Thyroid gland (tissue), 4 donors: ENCODE measurements around the gene DUSP10. TPM values are rescaled to one million over a fixed set of nuclear protein-coding genes. Genes with fewer than 3 reads are reported as not detected.

Source experiments
- DNase-seq, 2 donors: peaks; one replicate each; pipeline ENCODE4 v3.0.0-alpha.2; 2019
- H3K27ac ChIP-seq, 3 donors: fragments of 200-600 bp; sonication (generic); 1 replicate in 2 of 3; 2 replicates in 1 of 3; pipeline ENCODE4 v1.5.1; 2016 to 2019; ENCODE audit warnings: mild to moderate bottlenecking in 1 of 3, moderate library complexity in 1 of 3
- H3K27me3 ChIP-seq: fragments of 200-600 bp; sonication (generic); one replicate; pipeline ENCODE4 v1.5.1; 2019
- H3K36me3 ChIP-seq, 2 donors: fragments of 200-600 bp; sonication (generic); one replicate each; pipeline ENCODE4 v1.5.1; 2016 to 2019
- H3K4me1 ChIP-seq, 2 donors: fragments of 200-600 bp; sonication (generic); one replicate each; pipeline ENCODE4 v1.5.1; 2017 to 2019
- H3K4me3 ChIP-seq, 3 donors: fragments of 200-600 bp; sonication (generic); replicated peaks in 1 of 3; 1 replicate in 2 of 3; 2 replicates in 1 of 3; pipeline ENCODE4 v1.5.1; 2016; ENCODE audit warnings: mild to moderate bottlenecking in 1 of 3
- H3K9me3 ChIP-seq: fragments of 200-600 bp; sonication (generic); one replicate; pipeline ENCODE4 v1.5.1; 2017
- POLR2A ChIP-seq, 2 donors: fragments of 450-650 bp; IDR thresholded peaks; one replicate each; pipeline ENCODE4 v1.6.1; 2017; ENCODE audit warnings: antibody characterized with exemption in 2 of 2, mild to moderate bottlenecking in 2 of 2, moderate library complexity in 1 of 2
- WGBS, 2 donors: methylation state at CpG; one replicate each; pipeline ENCODE4 v1.1.5; 2017; 5-methylcytosine and 5-hydroxymethylcytosine counted together
- intact Hi-C: fragments of 100-400 bp; cut with DNase I; formaldehyde crosslinking; loops from one replicate; pipeline ENCODE4 v1.15.1; 2023
- total RNA-seq, 4 donors: library from RNA; depleted of rRNA; stranded (reverse); fragments of >200 nt; gene quantifications; one replicate each; pipeline ENCODE4 v1.2.3, GENCODE V29; 2016
- TF ChIP-seq, protein P1 (sequence below), 6 experiments: fragments of 200-600 bp in 3 of 6; fragments of 450-650 bp in 3 of 6; sonication (generic) in 3 of 6; IDR thresholded peaks; one replicate each; pipeline ENCODE4 v1.5.1; 2016 to 2019; ENCODE audit warnings: antibody characterized with exemption in 6 of 6, mild to moderate bottlenecking in 2 of 6, inconsistent platforms in 1 of 6, moderate library complexity in 1 of 6

DUSP10 gene
- total RNA-seq, 4 donors from 2014 or later: 7.2 to 13.8 (median 8.6) TPM

DNA sequence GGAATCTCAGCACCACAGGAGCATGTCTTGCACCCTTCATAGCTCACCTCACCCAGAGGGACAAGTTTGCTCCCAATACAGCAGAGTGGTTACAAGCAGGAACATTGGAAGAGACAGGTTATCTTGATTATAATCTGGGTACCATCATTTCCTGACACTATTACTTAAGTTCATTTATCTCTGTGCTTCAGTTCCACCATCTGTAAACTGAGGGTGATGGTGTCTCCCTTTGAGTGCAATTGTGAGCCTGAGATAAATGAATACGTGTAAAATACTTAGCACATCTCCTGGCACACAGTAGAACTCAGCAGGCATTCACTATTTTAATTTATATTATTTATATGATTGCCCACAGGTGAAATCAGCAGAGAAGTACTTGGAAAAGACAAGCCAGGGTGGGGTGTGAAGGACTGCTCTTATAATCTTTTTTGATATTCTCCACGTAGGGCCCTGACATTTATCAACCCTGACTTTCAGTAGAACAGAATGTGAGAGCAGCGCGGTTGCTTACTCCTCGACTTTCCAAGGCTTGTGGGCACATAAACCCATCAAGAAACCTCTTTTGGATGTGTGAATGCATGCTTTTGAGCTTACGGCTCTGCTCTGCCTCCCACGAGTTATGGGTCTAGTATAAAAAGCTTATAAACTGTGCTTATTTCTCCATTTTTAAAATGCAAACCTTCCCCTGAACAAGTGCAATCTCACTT is 34.9 kb downstream of the DUSP10 start:
- H3K27ac ChIP-seq: no peak overlapping the region
- H3K4me1 ChIP-seq: peaks cover 7 to 22% of the 10 kb centered on the region in 2 donors
- no peaks in the 10 kb centered on the region for H3K27me3 ChIP-seq
- H3K4me3 ChIP-seq: no peak overlapping the region
- peaks cover 0 to 4% of the 10 kb centered on the region in 2 donors for H3K36me3 ChIP-seq
- TF ChIP-seq POLR2A (IDR thresholded peaks at IDR 0.05): no peak
- TF ChIP-seq, protein P1, sequence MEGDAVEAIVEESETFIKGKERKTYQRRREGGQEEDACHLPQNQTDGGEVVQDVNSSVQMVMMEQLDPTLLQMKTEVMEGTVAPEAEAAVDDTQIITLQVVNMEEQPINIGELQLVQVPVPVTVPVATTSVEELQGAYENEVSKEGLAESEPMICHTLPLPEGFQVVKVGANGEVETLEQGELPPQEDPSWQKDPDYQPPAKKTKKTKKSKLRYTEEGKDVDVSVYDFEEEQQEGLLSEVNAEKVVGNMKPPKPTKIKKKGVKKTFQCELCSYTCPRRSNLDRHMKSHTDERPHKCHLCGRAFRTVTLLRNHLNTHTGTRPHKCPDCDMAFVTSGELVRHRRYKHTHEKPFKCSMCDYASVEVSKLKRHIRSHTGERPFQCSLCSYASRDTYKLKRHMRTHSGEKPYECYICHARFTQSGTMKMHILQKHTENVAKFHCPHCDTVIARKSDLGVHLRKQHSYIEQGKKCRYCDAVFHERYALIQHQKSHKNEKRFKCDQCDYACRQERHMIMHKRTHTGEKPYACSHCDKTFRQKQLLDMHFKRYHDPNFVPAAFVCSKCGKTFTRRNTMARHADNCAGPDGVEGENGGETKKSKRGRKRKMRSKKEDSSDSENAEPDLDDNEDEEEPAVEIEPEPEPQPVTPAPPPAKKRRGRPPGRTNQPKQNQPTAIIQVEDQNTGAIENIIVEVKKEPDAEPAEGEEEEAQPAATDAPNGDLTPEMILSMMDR (IDR thresholded peaks at IDR 0.05): no peak
- intact Hi-C loops: no loop called here
- DNase-seq: no peak
- WGBS, 2 donors: 92 to 93% methylated on average over 7 of the region's 7 CpGs
- no peaks in the 10 kb centered on the region for H3K9me3 ChIP-seq

DNA sequence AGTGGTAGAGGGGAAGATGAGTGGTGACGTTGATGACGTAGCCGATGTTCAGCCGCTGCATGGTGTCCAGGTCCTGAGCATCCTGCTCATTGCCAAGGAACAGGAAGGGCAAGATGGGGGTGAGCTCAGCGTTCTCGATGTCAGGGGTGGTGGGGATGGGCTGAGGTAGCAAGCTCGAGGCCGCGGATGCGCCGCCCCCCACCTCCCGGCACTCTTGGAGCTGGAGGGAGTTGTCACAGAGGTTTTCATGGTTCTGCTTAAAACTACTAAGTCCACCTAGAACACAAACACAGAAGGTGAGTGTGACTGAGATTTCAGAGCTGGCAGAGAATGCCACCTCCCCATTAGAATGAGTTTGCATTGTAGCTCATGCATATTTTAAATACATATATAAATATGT is 35.7 kb downstream of the DUSP10 start:
- Histone ChIP-seq H3K4me3 (no peak overlapping the region), H3K36me3 (peaks cover 0 to 4% of the 10 kb centered on the region in 2 donors), H3K4me1 (peaks cover 7 to 22% of the 10 kb centered on the region in 2 donors), H3K27ac (no peak overlapping the region), H3K9me3 (no peaks in the 10 kb centered on the region), H3K27me3 (no peaks in the 10 kb centered on the region)
- intact Hi-C loops: no loop called here
- DNase-seq: no peak
- TF ChIP-seq, protein P1 (IDR thresholded peaks at IDR 0.05): no peak
- no peak for TF ChIP-seq POLR2A (IDR thresholded peaks at IDR 0.05)
- WGBS, 2 donors: 95 to 98% methylated on average over 12 of the region's 12 CpGs

DNA sequence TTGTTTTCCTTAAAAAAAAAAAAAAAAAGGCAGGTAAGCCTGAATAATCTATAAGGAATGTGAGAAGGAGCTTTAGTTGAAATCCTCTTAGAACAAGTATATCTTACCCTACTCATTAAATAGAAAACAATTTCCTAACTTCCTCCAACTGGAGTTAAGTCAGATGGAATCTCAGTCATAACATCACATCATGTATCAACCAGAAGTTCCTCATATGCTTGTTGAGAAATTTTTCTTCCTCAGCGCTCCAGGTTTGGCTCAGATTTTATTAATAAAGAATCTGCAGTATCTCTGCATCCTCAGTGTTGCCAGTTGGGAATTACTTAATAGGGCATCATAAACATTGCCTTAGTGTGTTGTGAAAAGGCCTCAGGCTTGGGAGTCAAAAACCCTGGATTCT is 37.6 kb downstream of the DUSP10 start:
- 88 to 97% methylated on average over 1 of the region's 1 CpG for WGBS, 2 donors
- Histone ChIP-seq H3K27me3 (no peaks in the 10 kb centered on the region), H3K4me3 (no peak overlapping the region), H3K27ac (no peak overlapping the region), H3K36me3 (peaks cover 0 to 4% of the 10 kb centered on the region in 2 donors), H3K4me1 (peaks cover 7 to 19% of the 10 kb centered on the region in 2 donors), H3K9me3 (no peaks in the 10 kb centered on the region)
- no peak for DNase-seq
- TF ChIP-seq, protein P1 (IDR thresholded peaks at IDR 0.05): no peak
- TF ChIP-seq POLR2A (IDR thresholded peaks at IDR 0.05): no peak
- intact Hi-C loops: no loop called here

DNA sequence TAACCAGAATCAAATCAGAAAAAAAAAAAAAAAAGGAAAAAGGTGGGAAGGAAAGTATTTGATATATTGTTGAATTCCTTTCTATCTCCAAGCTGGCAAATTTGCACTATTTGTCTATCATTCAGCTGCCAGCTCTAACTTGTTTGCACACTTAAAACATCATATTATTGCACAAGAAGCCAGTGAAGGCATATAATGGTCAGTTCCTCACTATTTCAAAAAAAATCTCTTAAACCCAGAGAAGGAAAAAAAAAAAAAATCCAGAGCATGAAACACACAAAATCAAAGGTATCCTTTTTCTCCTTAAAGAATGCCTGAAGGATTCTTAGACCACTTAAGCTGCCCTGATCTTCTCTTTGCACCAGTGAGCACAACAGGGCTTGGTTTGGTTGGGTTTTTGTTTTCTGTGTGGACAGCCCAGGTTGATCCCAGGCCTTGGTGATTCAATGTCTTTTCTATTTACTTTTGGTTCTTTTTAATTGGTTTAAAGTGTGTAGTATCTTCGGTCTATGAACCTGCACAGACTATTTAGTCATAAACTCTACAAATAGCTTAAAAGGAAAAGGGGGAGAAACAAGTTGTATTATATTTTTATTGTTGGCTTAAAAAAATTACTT is 40.2 kb downstream of the DUSP10 start:
- Histone ChIP-seq H3K4me1 (peaks cover 7 to 9% of the 10 kb centered on the region in 2 donors), H3K27ac (peak overlapping the region; percentile 1 to 14 (median 5)), H3K4me3 (no peak overlapping the region), H3K9me3 (no peaks in the 10 kb centered on the region), H3K27me3 (no peaks in the 10 kb centered on the region), H3K36me3 (peaks cover 0 to 4% of the 10 kb centered on the region in 2 donors)
- intact Hi-C loops: no loop called here
- DNase-seq: peak; percentile 56 to 57
- WGBS, 2 donors: 32 to 43% methylated on average over 1 of the region's 1 CpG
- TF ChIP-seq POLR2A (IDR thresholded peaks at IDR 0.05): no peak
- TF ChIP-seq, protein P1 (IDR thresholded peaks at IDR 0.05): no peak

DNA sequence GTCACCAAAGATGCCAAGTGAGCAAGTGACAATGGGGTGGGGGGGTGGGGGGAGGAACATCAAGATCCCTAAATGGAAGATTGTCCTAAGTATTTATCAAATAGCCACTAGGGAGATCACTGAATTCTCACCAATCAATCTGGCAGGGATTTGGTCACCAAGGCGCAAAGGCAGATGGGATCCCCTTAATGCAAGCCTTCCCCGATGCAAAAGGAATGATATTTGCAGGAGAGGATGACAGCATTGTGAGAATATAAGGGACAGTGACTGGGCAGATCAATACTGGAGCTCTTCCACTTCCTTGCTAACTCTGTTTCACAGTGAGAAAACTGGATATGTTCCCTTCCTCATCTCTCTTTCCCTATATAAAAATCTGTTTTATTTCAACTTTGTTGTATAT is 40.9 kb downstream of the DUSP10 start:
- WGBS, 2 donors: 50% methylated on average over 2 of the region's 2 CpGs
- H3K27ac ChIP-seq: no peak overlapping the region
- no peak for DNase-seq
- TF ChIP-seq, protein P1 (IDR thresholded peaks at IDR 0.05): no peak
- TF ChIP-seq POLR2A (IDR thresholded peaks at IDR 0.05): no peak
- H3K36me3 ChIP-seq: peaks cover 0 to 3% of the 10 kb centered on the region in 2 donors
- peaks cover 7 to 9% of the 10 kb centered on the region in 2 donors for H3K4me1 ChIP-seq
- H3K4me3 ChIP-seq: no peak overlapping the region
- intact Hi-C loops: no loop called here
- H3K9me3 ChIP-seq: no peaks in the 10 kb centered on the region
- H3K27me3 ChIP-seq: no peaks in the 10 kb centered on the region
